SK-N-SH (cell line): ENCODE data around the gene CCSER1. TPM values are rescaled to one million over a fixed set of nuclear protein-coding genes. Genes with fewer than 3 reads are reported as not detected.

Experiments used
- CTCF ChIA-PET: fragments of 300-600, 350-600 bp; formaldehyde crosslinking; extraction: SDS; loops from one replicate; lab custom pipeline; 2021; lab: Yijun Ruan, JAX
- POLR2A ChIA-PET: fragments of 350-600 bp; sonication (Branson Sonifier 250); formaldehyde crosslinking; extraction: SDS; loops from one replicate; lab custom pipeline; 2020; ENCODE audit warnings: antibody characterized with exemption, inconsistent platforms; lab: Yijun Ruan, JAX
- DNase-seq: peaks from one replicate; pipeline ENCODE4 v3.0.0; 2012
- H2AFZ ChIP-seq: fragments of 200-600 bp; sonication (generic); 2 replicates; pipeline ENCODE4 v1.8.1; 2016; ENCODE audit warnings: antibody characterized with exemption, mild to moderate bottlenecking, low read depth
- H3F3A ChIP-seq: fragments of 200-600 bp; sonication (generic); replicated peaks from 2 replicates; pipeline ENCODE3; 2016; ENCODE audit warnings: antibody characterized with exemption, mild to moderate bottlenecking; ENCODE audit not compliant: insufficient read depth
- H3K27ac ChIP-seq, 2 experiments: fragments of 200-500 bp in 1 of 2; fragments of 200-600 bp in 1 of 2; sonication (Bioruptor generic) in 1 of 2; sonication (generic), shearing (Covaris generic) in 1 of 2; 2 replicates each; pipeline versions ENCODE4 v1.5.1 to v1.6.1; 2014 to 2016; ENCODE audit warnings: low read depth in 2 of 2, inconsistent platforms in 1 of 2, low read length in 1 of 2, mild to moderate bottlenecking in 1 of 2, mixed read lengths in 1 of 2
- H3K27me3 ChIP-seq: fragments of 200-600 bp; sonication (generic), shearing (Covaris generic); 2 replicates; pipeline ENCODE4 v1.6.1; 2016; ENCODE audit warnings: mixed run types; ENCODE audit not compliant: insufficient read depth
- H3K36me3 ChIP-seq, 2 experiments: fragments of 200-500 bp in 1 of 2; fragments of 200-600 bp in 1 of 2; sonication (Bioruptor generic) in 1 of 2; sonication (generic) in 1 of 2; replicated peaks in 1 of 2; 2 replicates each; pipeline versions ENCODE3 to v1.5.1; 2014 to 2016; ENCODE audit warnings: low read length in 1 of 2, mild to moderate bottlenecking in 1 of 2; ENCODE audit not compliant: insufficient read depth in 2 of 2, control insufficient read depth in 1 of 2
- H3K4me1 ChIP-seq, 2 experiments: fragments of 200-500 bp in 1 of 2; fragments of 200-600 bp in 1 of 2; sonication (Bioruptor generic) in 1 of 2; sonication (generic), shearing (Covaris generic) in 1 of 2; 2 replicates each; pipeline versions ENCODE4 v1.5.1 to v1.6.1; 2014 to 2016; ENCODE audit warnings: low read depth in 1 of 2, low read length in 1 of 2, mixed run types in 1 of 2; ENCODE audit not compliant: insufficient read depth in 2 of 2, control insufficient read depth in 1 of 2
- H3K4me2 ChIP-seq: fragments of 200-600 bp; sonication (generic), shearing (Covaris generic); 2 replicates; pipeline ENCODE4 v1.6.1; 2017; ENCODE audit warnings: mixed run types
- H3K4me3 ChIP-seq, 2 experiments: fragments of 200-500 bp in 1 of 2; fragments of 200-600 bp in 1 of 2; sonication (Bioruptor generic) in 1 of 2; sonication (generic), shearing (Covaris generic) in 1 of 2; 2 replicates each; pipeline versions ENCODE4 v1.5.1 to v1.8.1; 2014 to 2016; ENCODE audit warnings: low read depth in 2 of 2, inconsistent platforms in 1 of 2, low read length in 1 of 2, mild to moderate bottlenecking in 1 of 2, mixed read lengths in 1 of 2, moderate library complexity in 1 of 2
- H3K79me2 ChIP-seq: fragments of 200-600 bp; sonication (generic); 2 replicates; pipeline ENCODE4 v1.8.1; 2017; ENCODE audit warnings: mild to moderate bottlenecking; ENCODE audit not compliant: insufficient read depth
- H3K9ac ChIP-seq: fragments of 200-600 bp; sonication (generic); 2 replicates; pipeline ENCODE4 v1.6.1; 2017; ENCODE audit warnings: mixed run types
- H3K9me2 ChIP-seq: fragments of 200-600 bp; sonication (generic); 2 replicates; pipeline ENCODE4 v1.6.1; 2017; ENCODE audit warnings: mixed run types
- H3K9me3 ChIP-seq: fragments of 200-600 bp; sonication (generic); 2 replicates; pipeline ENCODE4 v1.6.1; 2017; ENCODE audit warnings: mixed run types, mild to moderate bottlenecking, moderate library complexity
- H4K20me1 ChIP-seq: fragments of 200-600 bp; sonication (generic); 2 replicates; pipeline ENCODE4 v1.6.1; 2017; ENCODE audit warnings: mild to moderate bottlenecking, mixed run types; ENCODE audit not compliant: insufficient read depth
- CTCF ChIP-seq: fragments of 200-600 bp; sonication (generic); IDR thresholded peaks from 2 replicates; pipeline ENCODE4 v1.6.1; 2017; ENCODE audit warnings: antibody characterized with exemption, mild to moderate bottlenecking, moderate library complexity
- FOSL2 ChIP-seq: IDR thresholded peaks from 2 replicates; pipeline ENCODE4 v1.4.0; 2012; ENCODE audit warnings: low read depth, mild to moderate bottlenecking, moderate library complexity, borderline replicate concordance
- GABPA ChIP-seq: IDR thresholded peaks from 2 replicates; pipeline ENCODE4 v1.4.0; 2012; ENCODE audit warnings: low read depth, mild to moderate bottlenecking
- GATA2 ChIP-seq: sonication (generic); formaldehyde crosslinking; IDR thresholded peaks from 2 replicates; pipeline ENCODE4 v1.5.0; 2020; ENCODE audit warnings: mild to moderate bottlenecking, missing genetic modification reagents
- JUND ChIP-seq: IDR thresholded peaks from 2 replicates; pipeline ENCODE4 v1.4.0; 2012
- MEF2A ChIP-seq: IDR thresholded peaks from 2 replicates; pipeline ENCODE4 v1.4.0; 2012; ENCODE audit warnings: low read depth, borderline replicate concordance
- MXI1 ChIP-seq: IDR thresholded peaks from 2 replicates; pipeline ENCODE4 v1.6.1; 2012; ENCODE audit warnings: mild to moderate bottlenecking, low read depth, low read length, improper control_type of control experiment
- NRF1 ChIP-seq: IDR thresholded peaks from 2 replicates; pipeline ENCODE4 v1.6.1; 2012; ENCODE audit warnings: low read depth, mild to moderate bottlenecking, low read length
- PBX3 ChIP-seq: IDR thresholded peaks from 2 replicates; pipeline ENCODE4; 2012
- POLR2AphosphoS5 ChIP-seq: IDR thresholded peaks from 2 replicates; pipeline ENCODE4 v1.6.1; 2012; ENCODE audit warnings: low read depth, low read length
- RCOR1 ChIP-seq: fragments of 150-350 bp; IDR thresholded peaks from 2 replicates; pipeline ENCODE4 v1.6.1; 2017; ENCODE audit warnings: antibody characterized with exemption, low read length
- REST ChIP-seq: IDR thresholded peaks from 2 replicates; pipeline ENCODE4 v1.6.1; 2012; ENCODE audit warnings: mild to moderate bottlenecking, low read depth, low read length, moderate library complexity
- RXRA ChIP-seq: IDR thresholded peaks from 2 replicates; pipeline ENCODE4 v1.4.0; 2012; ENCODE audit warnings: low read depth, mild to moderate bottlenecking, borderline replicate concordance
- SIN3A ChIP-seq: IDR thresholded peaks from 2 replicates; pipeline ENCODE4 v1.6.1; 2012; ENCODE audit warnings: low read depth, mild to moderate bottlenecking, low read length, moderate library complexity, borderline replicate concordance
- SMC3 ChIP-seq: IDR thresholded peaks from 2 replicates; pipeline ENCODE4 v1.6.1; 2012; ENCODE audit warnings: low read depth, low read length, improper control_type of control experiment
- TCF12 ChIP-seq: IDR thresholded peaks from 2 replicates; pipeline ENCODE4 v1.4.0; 2012
- USF1 ChIP-seq: IDR thresholded peaks from 2 replicates; pipeline ENCODE4 v1.4.0; 2012; ENCODE audit warnings: low read depth, borderline replicate concordance
- WGBS: methylation state at CpG from one replicate; pipeline ENCODE4 v1.1.6; 2017; ENCODE audit warnings: low lambda C conversion rate; 5-methylcytosine and 5-hydroxymethylcytosine counted together
- polyA plus RNA-seq, 3 experiments: library from polyadenylated mRNA; depleted of rRNA; stranded (reverse); fragments of >200 nt; gene quantifications; 2 replicates each; pipeline ENCODE4 v1.2.3, GENCODE V29; 2012
- TF ChIP-seq, protein P1 (sequence below): IDR thresholded peaks from 2 replicates; pipeline ENCODE4 v1.4.0; 2012; ENCODE audit warnings: low read depth
- TF ChIP-seq, protein P2 (sequence below): fragments of 150-350 bp; IDR thresholded peaks from 2 replicates; pipeline ENCODE4 v1.6.1; 2017; ENCODE audit warnings: antibody characterized with exemption, low read length, low read depth, borderline replicate concordance
- TF ChIP-seq, protein P3 (sequence below): fragments of 150-350 bp; IDR thresholded peaks from 2 replicates; pipeline ENCODE4 v1.6.1; 2016; ENCODE audit warnings: mild to moderate bottlenecking, low read depth, low read length

CCSER1 gene
- polyA plus RNA-seq, 1 of the 3 experiments (the other 2 are of a cell fraction) = 0.05 TPM

GRCh38 chr4:91590260-91590659, 1463.1 kb downstream of the CCSER1 start:
- Histone ChIP-seq H4K20me1 (no peaks in the 10 kb centered on the region), H2AFZ (no peak overlapping the region), H3K9ac (no peak overlapping the region), H3K27me3 (no peaks in the 10 kb centered on the region), H3K9me2 (no peaks in the 10 kb centered on the region), H3K9me3 (no peaks in the 10 kb centered on the region), H3K79me2 (no peaks in the 10 kb centered on the region), H3F3A (no peaks in the 10 kb centered on the region), H3K27ac (no peak overlapping the region; a peak in 1 of 4 replicates), H3K36me3 (no peaks in the 10 kb centered on the region), H3K4me3 (no peak overlapping the region), H3K4me2 (no peak overlapping the region), H3K4me1 (peaks cover 0 to 3% of the 10 kb centered on the region in 2 experiments; a peak in 1 of 4 replicates)
- 58% methylated on average over 3 of the region's 3 CpGs for WGBS
- ChIA-PET POLR2A (no interaction called here), CTCF (no interaction called here)
- TF ChIP-seq FOSL2 = no peak
- TF ChIP-seq POLR2AphosphoS5 = no peak
- TF ChIP-seq RXRA = no peak
- TF ChIP-seq SMC3 = no peak
- TF ChIP-seq, protein P1, sequence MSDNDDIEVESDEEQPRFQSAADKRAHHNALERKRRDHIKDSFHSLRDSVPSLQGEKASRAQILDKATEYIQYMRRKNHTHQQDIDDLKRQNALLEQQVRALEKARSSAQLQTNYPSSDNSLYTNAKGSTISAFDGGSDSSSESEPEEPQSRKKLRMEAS = no peak
- no peak for TF ChIP-seq USF1
- no peak for TF ChIP-seq SIN3A
- no peak for TF ChIP-seq RCOR1
- no peak for TF ChIP-seq MEF2A
- no peak for TF ChIP-seq CTCF
- no peak for TF ChIP-seq MXI1
- no peak for TF ChIP-seq NRF1
- no peak for TF ChIP-seq TCF12
- TF ChIP-seq JUND = no peak
- TF ChIP-seq, protein P2, sequence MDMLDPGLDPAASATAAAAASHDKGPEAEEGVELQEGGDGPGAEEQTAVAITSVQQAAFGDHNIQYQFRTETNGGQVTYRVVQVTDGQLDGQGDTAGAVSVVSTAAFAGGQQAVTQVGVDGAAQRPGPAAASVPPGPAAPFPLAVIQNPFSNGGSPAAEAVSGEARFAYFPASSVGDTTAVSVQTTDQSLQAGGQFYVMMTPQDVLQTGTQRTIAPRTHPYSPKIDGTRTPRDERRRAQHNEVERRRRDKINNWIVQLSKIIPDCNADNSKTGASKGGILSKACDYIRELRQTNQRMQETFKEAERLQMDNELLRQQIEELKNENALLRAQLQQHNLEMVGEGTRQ = no peak
- no peak for TF ChIP-seq GATA2 (CRISPR knock-in tag)
- no peak for TF ChIP-seq REST
- TF ChIP-seq, protein P3, sequence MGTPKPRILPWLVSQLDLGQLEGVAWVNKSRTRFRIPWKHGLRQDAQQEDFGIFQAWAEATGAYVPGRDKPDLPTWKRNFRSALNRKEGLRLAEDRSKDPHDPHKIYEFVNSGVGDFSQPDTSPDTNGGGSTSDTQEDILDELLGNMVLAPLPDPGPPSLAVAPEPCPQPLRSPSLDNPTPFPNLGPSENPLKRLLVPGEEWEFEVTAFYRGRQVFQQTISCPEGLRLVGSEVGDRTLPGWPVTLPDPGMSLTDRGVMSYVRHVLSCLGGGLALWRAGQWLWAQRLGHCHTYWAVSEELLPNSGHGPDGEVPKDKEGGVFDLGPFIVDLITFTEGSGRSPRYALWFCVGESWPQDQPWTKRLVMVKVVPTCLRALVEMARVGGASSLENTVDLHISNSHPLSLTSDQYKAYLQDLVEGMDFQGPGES = no peak
- no peak for TF ChIP-seq GABPA
- TF ChIP-seq PBX3 = no peak
- DNase-seq = no peak
